DOHH2 (cell line): ENCODE results near the gene MEX3D.

Source experiments
- H3F3A ChIP-seq: fragments of 200-600 bp; sonication (generic), shearing (Covaris generic); 2 replicates; pipeline ENCODE4 v1.6.0; 2016; ENCODE audit warnings: antibody characterized with exemption, mild to moderate bottlenecking; ENCODE audit not compliant: control insufficient read depth, insufficient read depth
- H3K27ac ChIP-seq: fragments of 200-600 bp; sonication (generic); 2 replicates; pipeline ENCODE4 v1.5.1; 2014; ENCODE audit warnings: low read depth, mild to moderate bottlenecking, low read length, moderate library complexity
- H3K27me3 ChIP-seq: fragments of 200-600 bp; sonication (generic); 2 replicates; pipeline ENCODE4 v1.6.1; 2014; ENCODE audit warnings: mild to moderate bottlenecking, low read length, mixed read lengths; ENCODE audit not compliant: control insufficient read depth
- H3K36me3 ChIP-seq: fragments of 200-600 bp; sonication (generic); 2 replicates; pipeline ENCODE4 v1.6.1; 2014; ENCODE audit warnings: mild to moderate bottlenecking, low read length, moderate library complexity, mixed read lengths; ENCODE audit not compliant: control insufficient read depth
- H3K4me1 ChIP-seq: fragments of 200-600 bp; sonication (generic); 2 replicates; pipeline ENCODE4 v1.6.1; 2014; ENCODE audit warnings: mild to moderate bottlenecking, low read length, mixed read lengths; ENCODE audit not compliant: control insufficient read depth
- H3K4me2 ChIP-seq: fragments of 200-600 bp; sonication (generic); 2 replicates; pipeline ENCODE4 v1.6.0; 2014; ENCODE audit warnings: mild to moderate bottlenecking, low read length, moderate library complexity
- H3K4me3 ChIP-seq: fragments of 200-600 bp; sonication (generic); 2 replicates; pipeline ENCODE4 v1.5.1; 2014; ENCODE audit warnings: mild to moderate bottlenecking, low read length, mixed read lengths
- H3K79me2 ChIP-seq: fragments of 200-600 bp; sonication (generic); 2 replicates; pipeline ENCODE4 v1.6.1; 2014; ENCODE audit warnings: mild to moderate bottlenecking, low read length, mixed read lengths; ENCODE audit not compliant: control insufficient read depth
- H3K9me2 ChIP-seq: fragments of 200-600 bp; sonication (generic); replicated peaks from 2 replicates; pipeline ENCODE4 v1.6.1; 2014; ENCODE audit warnings: mild to moderate bottlenecking, low read length, mixed read lengths; ENCODE audit not compliant: control insufficient read depth
- H3K9me3 ChIP-seq: fragments of 200-600 bp; sonication (generic); 2 replicates; pipeline ENCODE4 v1.6.1; 2014; ENCODE audit warnings: antibody characterized with exemption, low read length, mixed read lengths; ENCODE audit not compliant: control insufficient read depth, insufficient read depth
- H4K20me1 ChIP-seq: fragments of 200-600 bp; sonication (generic); 2 replicates; pipeline ENCODE4 v1.6.0; 2014; ENCODE audit warnings: low read depth, mild to moderate bottlenecking, antibody characterized with exemption, low read length, moderate library complexity; ENCODE audit not compliant: control insufficient read depth, insufficient read depth
- EZH2phosphoT487 ChIP-seq: fragments of 200-600 bp; sonication (generic); IDR thresholded peaks from 2 replicates; pipeline ENCODE4 v1.6.1; 2017; ENCODE audit warnings: borderline replicate concordance, mild to moderate bottlenecking, antibody characterized with exemption, low read length, moderate library complexity, mixed read lengths
- TF ChIP-seq, protein P1 (sequence below): fragments of 200-600 bp; sonication (generic); IDR thresholded peaks from one replicate; pipeline ENCODE4 v1.5.1; 2014; ENCODE audit warnings: antibody characterized with exemption, mild to moderate bottlenecking, low read depth, low read length; ENCODE audit not compliant: poor library complexity, severe bottlenecking

MEX3D gene

DNA sequence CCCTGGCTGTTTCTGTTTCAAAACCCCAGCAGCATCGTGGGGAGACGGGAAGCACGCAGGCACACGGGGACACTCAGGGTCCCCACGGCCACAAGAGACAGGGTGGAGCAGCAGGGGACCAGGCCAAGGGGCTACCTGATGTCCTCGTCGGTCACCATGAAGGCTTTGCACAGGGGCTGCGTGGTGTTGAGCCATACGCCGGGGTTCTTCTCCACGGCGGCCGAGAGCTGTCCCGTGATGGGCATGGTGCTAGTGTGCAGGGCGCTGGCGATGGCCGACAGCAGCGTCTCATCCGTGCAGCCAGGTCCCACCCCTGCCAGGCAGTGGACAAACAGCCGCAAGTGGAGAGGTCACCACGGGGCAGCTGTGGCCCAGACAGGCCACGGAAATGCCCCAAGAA, 12.8 kb upstream of the MEX3D start:
- no peak for TF ChIP-seq EZH2phosphoT487
- TF ChIP-seq, protein P1, sequence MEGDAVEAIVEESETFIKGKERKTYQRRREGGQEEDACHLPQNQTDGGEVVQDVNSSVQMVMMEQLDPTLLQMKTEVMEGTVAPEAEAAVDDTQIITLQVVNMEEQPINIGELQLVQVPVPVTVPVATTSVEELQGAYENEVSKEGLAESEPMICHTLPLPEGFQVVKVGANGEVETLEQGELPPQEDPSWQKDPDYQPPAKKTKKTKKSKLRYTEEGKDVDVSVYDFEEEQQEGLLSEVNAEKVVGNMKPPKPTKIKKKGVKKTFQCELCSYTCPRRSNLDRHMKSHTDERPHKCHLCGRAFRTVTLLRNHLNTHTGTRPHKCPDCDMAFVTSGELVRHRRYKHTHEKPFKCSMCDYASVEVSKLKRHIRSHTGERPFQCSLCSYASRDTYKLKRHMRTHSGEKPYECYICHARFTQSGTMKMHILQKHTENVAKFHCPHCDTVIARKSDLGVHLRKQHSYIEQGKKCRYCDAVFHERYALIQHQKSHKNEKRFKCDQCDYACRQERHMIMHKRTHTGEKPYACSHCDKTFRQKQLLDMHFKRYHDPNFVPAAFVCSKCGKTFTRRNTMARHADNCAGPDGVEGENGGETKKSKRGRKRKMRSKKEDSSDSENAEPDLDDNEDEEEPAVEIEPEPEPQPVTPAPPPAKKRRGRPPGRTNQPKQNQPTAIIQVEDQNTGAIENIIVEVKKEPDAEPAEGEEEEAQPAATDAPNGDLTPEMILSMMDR: no peak
- Histone ChIP-seq H3F3A (no peaks in the 10 kb centered on the region), H3K4me3 (no peak overlapping the region), H3K27me3 (no peaks in the 10 kb centered on the region), H3K27ac (no peak overlapping the region), H3K4me2 (no peak overlapping the region), H3K4me1 (no peaks in the 10 kb centered on the region), H3K36me3 (peaks cover 76% of the 10 kb centered on the region), H3K79me2 (peaks cover 17% of the 10 kb centered on the region), H3K9me2 (no peaks in the 10 kb centered on the region), H4K20me1 (0 out of 2 replicates have a peak, but pooled peaks cover 3% of the 10 kb centered on the region), H3K9me3 (no peaks in the 10 kb centered on the region)

DNA sequence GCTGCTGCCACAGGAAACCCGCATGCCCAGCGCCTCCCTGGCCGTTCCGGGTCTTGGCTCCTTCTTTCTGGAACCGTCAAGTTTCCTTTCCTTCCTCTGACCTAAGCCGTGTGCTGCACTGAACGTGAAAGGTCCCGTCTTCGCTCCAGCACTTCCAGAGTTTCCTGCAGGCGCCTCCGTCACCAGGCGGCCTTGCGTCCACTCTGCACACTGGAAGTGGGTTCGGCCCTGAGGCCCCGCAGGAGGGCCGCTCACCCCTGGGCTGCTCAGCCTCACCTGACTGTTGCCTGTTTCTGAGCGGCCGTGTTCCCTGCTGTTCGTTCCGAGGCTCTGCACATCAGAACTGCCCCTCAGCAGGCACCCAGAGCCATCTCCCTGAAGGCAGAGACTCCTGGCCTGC, 12.3 kb upstream of the MEX3D start:
- no peak overlapping the region for H3K4me3 ChIP-seq
- H3K4me1 ChIP-seq: no peaks in the 10 kb centered on the region
- no peaks in the 10 kb centered on the region for H4K20me1 ChIP-seq
- H3K9me2 ChIP-seq: no peaks in the 10 kb centered on the region
- H3K36me3 ChIP-seq: peaks cover 71% of the 10 kb centered on the region
- peaks cover 11% of the 10 kb centered on the region for H3K79me2 ChIP-seq
- TF ChIP-seq, protein P1: no peak
- TF ChIP-seq EZH2phosphoT487: no peak
- no peaks in the 10 kb centered on the region for H3K27me3 ChIP-seq
- H3K4me2 ChIP-seq: no peak overlapping the region
- H3F3A ChIP-seq: no peaks in the 10 kb centered on the region
- H3K27ac ChIP-seq: no peak overlapping the region
- H3K9me3 ChIP-seq: no peaks in the 10 kb centered on the region

DNA sequence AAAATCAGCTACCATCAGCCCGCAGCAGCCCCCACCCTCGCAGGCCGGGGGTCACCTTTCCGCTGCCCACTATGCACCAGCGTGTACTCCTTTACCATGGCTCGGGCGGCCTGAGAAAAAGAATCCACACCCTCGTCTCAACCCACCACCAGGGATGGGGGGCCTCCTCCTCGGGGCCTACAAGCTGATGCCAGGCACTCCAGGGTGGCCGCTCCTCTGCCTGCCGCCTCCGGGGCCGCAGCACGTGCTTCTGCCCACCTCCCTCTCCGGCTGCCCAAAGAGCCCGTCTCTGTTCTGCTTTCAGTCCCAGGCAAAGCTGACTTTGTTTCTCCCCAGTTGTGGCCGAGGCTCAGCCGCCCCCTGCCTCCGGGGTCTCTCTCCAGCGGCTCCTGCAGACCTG, 11.1 kb upstream of the MEX3D start:
- peaks cover 61% of the 10 kb centered on the region for H3K36me3 ChIP-seq
- no peaks in the 10 kb centered on the region for H4K20me1 ChIP-seq
- no peaks in the 10 kb centered on the region for H3F3A ChIP-seq
- no peak overlapping the region for H3K4me2 ChIP-seq
- no peak overlapping the region for H3K27ac ChIP-seq
- no peaks in the 10 kb centered on the region for H3K4me1 ChIP-seq
- TF ChIP-seq, protein P1: no peak
- no peak for TF ChIP-seq EZH2phosphoT487
- H3K9me3 ChIP-seq: no peaks in the 10 kb centered on the region
- peaks cover 2% of the 10 kb centered on the region; the same call in 1 of the 2 replicates for H3K79me2 ChIP-seq
- no peaks in the 10 kb centered on the region for H3K27me3 ChIP-seq
- no peak overlapping the region for H3K4me3 ChIP-seq
- no peaks in the 10 kb centered on the region for H3K9me2 ChIP-seq
